AG04450 (cell line): Measurements from ENCODE around the gene PRR20G. TPM values are rescaled to one million over a fixed set of nuclear protein-coding genes. Genes with fewer than 3 reads are reported as not detected.
"Not testable (repeated sequence)": the region's sequence is repeated elsewhere in the genome, so short reads cannot be mapped to it uniquely, and the experiment has no call there.

ENCODE experiments used
- CTCF ChIA-PET: fragments of 300-600, 350-600 bp; formaldehyde crosslinking; extraction: SDS; loops from one replicate; lab custom pipeline; 2022; ENCODE audit warnings: antibody characterized with exemption, inconsistent platforms; lab: Charles Lee
- POLR2A ChIA-PET: fragments of 350-600 bp; formaldehyde crosslinking; extraction: SDS; loops from one replicate; lab custom pipeline; 2021; ENCODE audit warnings: antibody characterized with exemption, inconsistent platforms; lab: Yijun Ruan, JAX
- DNase-seq: peaks from one replicate; pipeline ENCODE4 v3.0.0-alpha.2; 2011; ENCODE audit warnings: low read depth, low spot score
- H3K27ac ChIP-seq: one replicate; pipeline ENCODE4 v1.5.1; 2012; ENCODE audit warnings: low read depth, low read length, control low read depth
- H3K27me3 ChIP-seq: one replicate; pipeline ENCODE4 v1.6.0; 2012; ENCODE audit warnings: low read length; ENCODE audit not compliant: control insufficient read depth, insufficient read depth
- H3K4me3 ChIP-seq: 2 replicates; pipeline ENCODE4 v1.5.1; 2011; ENCODE audit warnings: mild to moderate bottlenecking, low read depth, low read length, control low read depth
- H3K9me3 ChIP-seq: 2 replicates; pipeline ENCODE4 v1.5.1; 2012; ENCODE audit warnings: low read length; ENCODE audit not compliant: control insufficient read depth, insufficient read depth
- polyA plus RNA-seq: library from polyadenylated mRNA; depleted of rRNA; stranded (reverse); fragments of >200 nt; gene quantifications from 2 replicates; pipeline ENCODE4 v1.2.3, GENCODE V29; 2011
- TF ChIP-seq, protein P1 (sequence below): IDR thresholded peaks from 2 replicates; pipeline ENCODE4 v1.5.1; 2011; ENCODE audit warnings: low read depth, low read length, control low read depth, inconsistent platforms

The PRR20G gene
- polyA plus RNA-seq, 1 experiment = not detected

DNA sequence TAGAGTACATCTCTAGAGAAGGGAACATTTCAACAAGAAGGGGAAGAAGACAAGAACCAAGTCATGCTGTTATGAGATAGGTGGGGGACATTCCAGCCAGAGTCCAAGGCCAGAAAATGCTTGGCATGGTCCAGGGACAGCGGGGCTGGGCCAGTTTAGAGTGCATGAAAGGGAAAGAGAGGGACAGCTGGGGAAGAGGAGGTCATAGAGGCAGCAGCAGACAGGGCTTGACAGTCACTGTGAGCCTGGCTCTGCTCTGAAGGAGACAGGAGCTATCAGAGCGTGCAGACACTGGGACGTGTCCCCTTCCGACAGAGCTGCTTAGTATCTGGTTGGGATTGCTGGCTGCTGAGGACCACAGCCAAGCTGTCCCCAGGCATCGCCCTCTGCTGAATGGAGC is 35.7 kb upstream of the PRR20G start:
- no peak for DNase-seq
- H3K9me3 ChIP-seq = no peaks in the 10 kb centered on the region
- CTCF ChIA-PET = no interaction called here
- TF ChIP-seq, protein P1, sequence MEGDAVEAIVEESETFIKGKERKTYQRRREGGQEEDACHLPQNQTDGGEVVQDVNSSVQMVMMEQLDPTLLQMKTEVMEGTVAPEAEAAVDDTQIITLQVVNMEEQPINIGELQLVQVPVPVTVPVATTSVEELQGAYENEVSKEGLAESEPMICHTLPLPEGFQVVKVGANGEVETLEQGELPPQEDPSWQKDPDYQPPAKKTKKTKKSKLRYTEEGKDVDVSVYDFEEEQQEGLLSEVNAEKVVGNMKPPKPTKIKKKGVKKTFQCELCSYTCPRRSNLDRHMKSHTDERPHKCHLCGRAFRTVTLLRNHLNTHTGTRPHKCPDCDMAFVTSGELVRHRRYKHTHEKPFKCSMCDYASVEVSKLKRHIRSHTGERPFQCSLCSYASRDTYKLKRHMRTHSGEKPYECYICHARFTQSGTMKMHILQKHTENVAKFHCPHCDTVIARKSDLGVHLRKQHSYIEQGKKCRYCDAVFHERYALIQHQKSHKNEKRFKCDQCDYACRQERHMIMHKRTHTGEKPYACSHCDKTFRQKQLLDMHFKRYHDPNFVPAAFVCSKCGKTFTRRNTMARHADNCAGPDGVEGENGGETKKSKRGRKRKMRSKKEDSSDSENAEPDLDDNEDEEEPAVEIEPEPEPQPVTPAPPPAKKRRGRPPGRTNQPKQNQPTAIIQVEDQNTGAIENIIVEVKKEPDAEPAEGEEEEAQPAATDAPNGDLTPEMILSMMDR = no peak
- POLR2A ChIA-PET = no interaction called here
- no peaks in the 10 kb centered on the region for H3K27me3 ChIP-seq
- H3K4me3 ChIP-seq = no peak overlapping the region
- H3K27ac ChIP-seq = no peak overlapping the region

DNA sequence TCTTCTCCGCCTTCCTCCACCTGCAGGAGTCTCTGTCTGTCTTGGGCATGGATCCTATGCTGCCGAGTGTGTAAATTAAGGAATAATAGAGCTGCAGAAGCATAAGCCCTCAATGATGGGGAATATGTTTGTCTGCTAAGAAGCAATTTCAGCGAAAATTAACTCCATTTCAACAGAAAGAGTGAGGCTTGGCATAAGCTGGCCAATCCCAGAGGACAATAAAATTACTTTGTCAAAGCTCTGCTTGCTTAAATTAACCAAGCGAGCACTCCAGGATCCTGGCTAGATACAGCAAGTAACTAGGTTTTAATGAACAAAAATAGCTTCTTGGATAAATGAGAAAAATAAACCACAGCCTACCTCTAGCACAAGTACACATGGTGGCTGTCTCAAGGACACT is 33.5 kb upstream of the PRR20G start:
- ChIA-PET POLR2A (interaction anchor here (0.5 kb wide), 1 partner anchor 277 kb away, joined by 3 read pairs; no protein-coding TSS in a partner anchor), CTCF (no interaction called here)
- DNase-seq = no peak
- Histone ChIP-seq H3K4me3 (no peak overlapping the region), H3K27me3 (no peaks in the 10 kb centered on the region), H3K27ac (no peak overlapping the region), H3K9me3 (no peaks in the 10 kb centered on the region)
- TF ChIP-seq, protein P1 = no peak

DNA sequence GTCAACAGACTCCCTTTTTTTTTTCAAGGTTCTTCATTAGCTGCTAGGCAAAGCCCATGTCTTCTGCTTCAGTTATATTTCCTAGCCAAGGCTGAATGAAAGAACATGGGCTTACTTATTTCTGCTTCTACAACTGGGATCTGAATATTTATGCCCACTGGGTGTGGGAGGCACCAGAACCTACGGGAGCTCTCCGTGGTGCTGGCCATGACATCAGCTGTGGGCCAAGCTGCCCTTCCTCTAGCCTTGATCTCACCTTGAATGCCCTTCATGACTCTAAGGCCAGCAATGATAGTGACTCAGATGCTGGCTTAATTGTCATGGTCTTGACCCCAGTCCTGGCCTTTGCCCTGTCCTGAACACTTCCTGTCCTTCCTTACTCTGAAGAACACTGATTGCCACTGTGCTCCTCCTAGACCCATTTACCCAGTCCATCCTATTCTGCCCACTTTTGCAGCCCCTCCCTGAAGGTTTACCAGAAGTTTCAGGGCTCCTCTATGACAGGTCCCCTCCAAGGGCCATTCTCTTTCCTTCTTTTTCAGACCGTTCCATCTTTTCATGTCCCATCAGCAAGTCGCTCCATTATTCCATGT is 32.8 kb upstream of the PRR20G start:
- DNase-seq = no peak
- TF ChIP-seq, protein P1 = no peak
- H3K4me3 ChIP-seq = no peak overlapping the region
- CTCF ChIA-PET = no interaction called here
- H3K27ac ChIP-seq = no peak overlapping the region
- H3K9me3 ChIP-seq = no peaks in the 10 kb centered on the region
- no peaks in the 10 kb centered on the region for H3K27me3 ChIP-seq
- POLR2A ChIA-PET = interaction anchor here (0.5 kb wide), 1 partner anchor 276 kb away, joined by 3 read pairs; no protein-coding TSS in a partner anchor

DNA sequence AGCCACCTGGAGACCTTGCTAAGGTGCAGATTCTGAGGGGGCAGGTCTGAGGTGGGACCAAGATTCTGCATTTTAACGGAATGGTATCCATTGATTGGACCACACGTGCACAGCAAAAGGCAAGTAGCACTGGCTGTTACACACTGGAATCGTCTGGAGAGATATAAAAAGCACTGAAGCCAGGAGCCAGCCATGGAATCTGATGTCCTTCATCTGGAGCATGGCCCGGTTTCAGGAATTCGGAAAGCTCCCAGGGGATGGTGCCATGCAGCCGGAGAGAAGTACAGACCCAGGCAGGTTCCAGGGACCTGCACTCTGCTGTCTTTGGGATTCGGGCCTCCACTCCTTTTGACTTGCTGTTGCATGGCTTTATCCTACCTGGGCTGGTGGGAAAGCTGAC is 28.8 kb upstream of the PRR20G start:
- Histone ChIP-seq H3K27ac (no peak overlapping the region), H3K27me3 (no peaks in the 10 kb centered on the region), H3K4me3 (no peak overlapping the region), H3K9me3 (no peaks in the 10 kb centered on the region)
- no peak for DNase-seq
- TF ChIP-seq, protein P1 = no peak
- ChIA-PET CTCF (no interaction called here), POLR2A (no interaction called here)

DNA sequence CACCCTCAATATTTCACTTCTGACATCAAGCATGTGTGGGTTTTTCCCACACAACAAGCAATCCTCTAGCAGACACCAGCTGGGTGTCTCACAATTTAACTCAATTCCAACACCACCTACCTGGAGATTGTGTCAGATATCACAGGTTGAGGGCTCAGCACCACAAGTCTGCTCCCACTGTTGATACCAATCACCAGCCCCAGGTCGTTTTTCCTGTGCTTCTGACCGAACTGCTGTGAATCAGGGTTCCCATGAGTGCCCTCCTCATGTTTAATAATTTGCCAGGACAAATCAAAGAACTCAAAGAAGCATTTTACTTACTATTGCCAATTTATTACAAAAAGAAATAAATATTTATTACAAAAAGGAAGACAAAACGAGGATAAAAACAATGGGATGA is 25.0 kb upstream of the PRR20G start:
- H3K27ac ChIP-seq = no peak overlapping the region
- ChIA-PET CTCF (interaction anchor here (0.7 kb wide), 1 partner anchor 24 kb away, joined by 5 read pairs; no protein-coding TSS in a partner anchor), POLR2A (no interaction called here)
- TF ChIP-seq, protein P1 = no peak
- H3K9me3 ChIP-seq = no peaks in the 10 kb centered on the region
- H3K27me3 ChIP-seq = no peaks in the 10 kb centered on the region
- no peak for DNase-seq
- no peak overlapping the region for H3K4me3 ChIP-seq

DNA sequence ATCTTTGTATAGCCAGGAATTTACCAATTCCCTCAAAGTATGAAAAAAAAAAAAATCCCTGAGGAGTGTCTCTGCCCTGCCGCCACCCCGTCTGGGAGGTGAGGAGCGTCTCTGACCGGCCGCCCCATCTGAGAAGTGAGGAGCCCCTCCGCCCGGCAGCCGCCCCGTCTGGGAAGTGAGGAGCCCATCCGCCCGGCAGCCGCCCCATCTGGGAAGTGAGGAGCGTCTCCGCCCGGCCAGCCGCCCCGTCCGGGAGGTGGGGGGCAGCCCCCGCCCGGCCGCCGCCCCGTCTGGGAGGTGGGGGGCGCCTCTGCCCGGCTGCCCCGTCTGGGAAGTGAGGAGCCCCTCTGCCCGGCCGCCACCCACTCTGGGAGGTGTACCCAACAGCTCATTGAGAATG is 21.0 kb upstream of the PRR20G start:
- H3K27me3 ChIP-seq, H3K27ac ChIP-seq, H3K4me3 ChIP-seq, CTCF ChIA-PET, DNase-seq, POLR2A ChIA-PET, H3K9me3 ChIP-seq: not testable (repeated sequence)
